Spleen (tissue), 7 donors: ENCODE results near the gene ZYG11B.

ENCODE experiments used
- POLR2A ChIP-seq, 3 donors: fragments of 450-650 bp; IDR thresholded peaks; one replicate each; pipeline ENCODE4 v1.5.1; 2017; ENCODE audit warnings: antibody characterized with exemption in 3 of 3, mild to moderate bottlenecking in 1 of 3
- POLR2AphosphoS5 ChIP-seq, 3 donors: sonication (generic); formaldehyde crosslinking; IDR thresholded peaks; one replicate each; pipeline ENCODE4 v1.5.1; 2017; ENCODE audit warnings: antibody characterized with exemption in 3 of 3
- TF ChIP-seq, protein P1 (sequence below), 11 experiments: fragments of 200-600 bp in 7 of 11; fragments of 450-650 bp in 4 of 11; sonication (generic) in 4 of 11; IDR thresholded peaks in 8 of 11; conservative IDR thresholded peaks in 3 of 11; 1 replicate in 7 of 11; 2 replicates in 4 of 11; pipeline versions ENCODE4 v1.4.0 to v1.8.0; 2016 to 2021; ENCODE audit warnings: antibody characterized with exemption in 11 of 11, inconsistent platforms in 4 of 11, mild to moderate bottlenecking in 1 of 11
- donor health status: DM: no; HTN: no; CAD: no; lungs with moderate emphysema.
- donor health status: DM: no; HTN: no; CAD: no.
- donor health status: DM: no; HTN: no; CAD: no.

DNA sequence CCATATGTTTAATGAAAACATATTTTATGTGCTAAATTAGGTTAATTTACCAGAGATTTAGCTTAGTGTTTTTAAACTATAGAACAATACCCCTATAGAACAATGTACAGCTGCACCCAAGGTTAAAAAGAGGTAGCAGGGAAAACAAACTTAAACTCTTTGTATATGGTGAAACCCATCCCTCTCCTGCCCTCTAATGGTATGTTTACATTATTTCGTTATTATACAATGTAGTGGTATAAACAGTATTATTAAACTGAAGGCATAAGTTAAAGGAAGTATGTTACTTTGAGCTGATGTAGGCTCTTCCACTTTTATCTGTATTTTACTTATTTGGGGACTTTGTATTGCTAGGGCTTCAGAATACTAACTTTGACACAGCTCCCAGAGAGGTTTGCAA, 99.6 kb downstream of the ZYG11B start:
- TF ChIP-seq, protein P1, sequence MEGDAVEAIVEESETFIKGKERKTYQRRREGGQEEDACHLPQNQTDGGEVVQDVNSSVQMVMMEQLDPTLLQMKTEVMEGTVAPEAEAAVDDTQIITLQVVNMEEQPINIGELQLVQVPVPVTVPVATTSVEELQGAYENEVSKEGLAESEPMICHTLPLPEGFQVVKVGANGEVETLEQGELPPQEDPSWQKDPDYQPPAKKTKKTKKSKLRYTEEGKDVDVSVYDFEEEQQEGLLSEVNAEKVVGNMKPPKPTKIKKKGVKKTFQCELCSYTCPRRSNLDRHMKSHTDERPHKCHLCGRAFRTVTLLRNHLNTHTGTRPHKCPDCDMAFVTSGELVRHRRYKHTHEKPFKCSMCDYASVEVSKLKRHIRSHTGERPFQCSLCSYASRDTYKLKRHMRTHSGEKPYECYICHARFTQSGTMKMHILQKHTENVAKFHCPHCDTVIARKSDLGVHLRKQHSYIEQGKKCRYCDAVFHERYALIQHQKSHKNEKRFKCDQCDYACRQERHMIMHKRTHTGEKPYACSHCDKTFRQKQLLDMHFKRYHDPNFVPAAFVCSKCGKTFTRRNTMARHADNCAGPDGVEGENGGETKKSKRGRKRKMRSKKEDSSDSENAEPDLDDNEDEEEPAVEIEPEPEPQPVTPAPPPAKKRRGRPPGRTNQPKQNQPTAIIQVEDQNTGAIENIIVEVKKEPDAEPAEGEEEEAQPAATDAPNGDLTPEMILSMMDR (IDR thresholded peaks at IDR 0.05 in 8 of 11, conservative IDR thresholded peaks at IDR 0.05 in 3 of 11): no peak
- TF ChIP-seq POLR2A (IDR thresholded peaks at IDR 0.05) (no peak), POLR2AphosphoS5 (IDR thresholded peaks at IDR 0.05) (no peak)
